Activated CD4-positive, alpha-beta T cell treated with anti-CD3 and anti-CD28 coated beads, Interleukin-2, amount 50 U/mL, for 48 hours (primary cell): ENCODE data around the gene CENPM.

Experiments
- DNase-seq, 2 experiments: peaks; one replicate each; pipeline ENCODE4 v3.0.0-alpha.2; 2020

The CENPM gene

DNA sequence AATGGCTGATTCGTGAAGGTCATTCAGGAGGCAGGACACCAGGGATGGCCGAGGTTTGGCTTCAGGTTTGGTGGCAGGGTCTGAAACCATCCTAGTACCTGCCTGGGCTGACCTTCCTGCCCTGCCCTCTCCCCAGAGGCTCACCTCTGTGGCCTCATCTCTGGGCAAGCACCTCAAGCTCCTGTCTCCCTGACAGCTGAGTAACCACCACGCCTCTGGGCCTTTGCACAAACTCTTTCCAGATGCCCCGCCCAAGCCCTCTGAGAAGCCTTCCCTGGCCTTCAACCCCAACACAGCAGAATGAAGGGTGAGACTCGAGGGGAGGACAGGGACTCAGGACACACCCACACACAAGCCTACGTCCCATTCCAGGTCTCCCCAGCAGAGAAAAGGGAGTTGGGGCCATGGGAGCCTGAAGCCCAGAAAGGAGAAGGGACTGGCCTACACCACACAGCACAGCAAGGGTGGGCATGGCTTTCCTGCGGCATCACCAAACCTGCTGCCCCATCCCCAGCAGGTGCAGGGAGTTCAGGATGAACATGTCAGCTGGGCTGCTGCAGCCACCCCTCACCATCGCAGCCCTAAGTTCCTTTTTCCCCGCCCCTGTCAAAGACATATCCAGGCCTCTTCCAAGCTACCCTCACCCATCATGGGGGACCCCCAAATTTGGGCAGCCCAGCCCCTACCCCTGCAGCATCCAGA, 34.5 kb downstream of the CENPM start:
- DNase-seq = no peak

DNA sequence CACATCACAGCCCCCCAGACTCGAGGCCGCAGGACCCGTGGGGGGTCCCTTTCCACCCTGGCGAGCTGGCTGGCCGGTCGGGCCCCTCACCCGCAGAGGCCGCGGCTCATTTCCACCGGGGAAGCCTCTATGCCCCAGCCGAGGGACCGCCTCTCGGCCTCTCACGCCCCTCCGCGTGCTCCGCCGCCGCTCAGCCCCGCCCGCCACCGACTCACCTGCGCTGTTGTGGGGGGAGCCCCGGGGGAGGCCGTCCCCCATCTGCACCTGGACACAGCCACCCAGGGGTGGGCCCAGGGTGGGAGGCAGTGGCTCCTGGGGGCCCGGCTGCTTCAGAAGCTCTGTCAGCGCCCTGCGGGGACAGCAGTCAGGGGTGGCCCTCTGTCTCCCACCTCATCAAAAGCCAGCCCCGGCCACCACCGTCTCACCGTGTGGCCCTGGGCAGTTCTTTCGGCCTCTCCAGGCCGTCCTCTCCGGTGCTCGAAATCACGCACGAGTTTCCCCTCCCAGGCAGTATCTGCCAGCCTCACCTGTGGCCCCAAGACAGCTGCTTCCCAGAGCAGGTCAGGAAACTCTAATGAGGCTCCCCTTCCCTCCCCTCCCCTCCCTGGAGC, 35.8 kb downstream of the CENPM start:
- no peak for DNase-seq

DNA sequence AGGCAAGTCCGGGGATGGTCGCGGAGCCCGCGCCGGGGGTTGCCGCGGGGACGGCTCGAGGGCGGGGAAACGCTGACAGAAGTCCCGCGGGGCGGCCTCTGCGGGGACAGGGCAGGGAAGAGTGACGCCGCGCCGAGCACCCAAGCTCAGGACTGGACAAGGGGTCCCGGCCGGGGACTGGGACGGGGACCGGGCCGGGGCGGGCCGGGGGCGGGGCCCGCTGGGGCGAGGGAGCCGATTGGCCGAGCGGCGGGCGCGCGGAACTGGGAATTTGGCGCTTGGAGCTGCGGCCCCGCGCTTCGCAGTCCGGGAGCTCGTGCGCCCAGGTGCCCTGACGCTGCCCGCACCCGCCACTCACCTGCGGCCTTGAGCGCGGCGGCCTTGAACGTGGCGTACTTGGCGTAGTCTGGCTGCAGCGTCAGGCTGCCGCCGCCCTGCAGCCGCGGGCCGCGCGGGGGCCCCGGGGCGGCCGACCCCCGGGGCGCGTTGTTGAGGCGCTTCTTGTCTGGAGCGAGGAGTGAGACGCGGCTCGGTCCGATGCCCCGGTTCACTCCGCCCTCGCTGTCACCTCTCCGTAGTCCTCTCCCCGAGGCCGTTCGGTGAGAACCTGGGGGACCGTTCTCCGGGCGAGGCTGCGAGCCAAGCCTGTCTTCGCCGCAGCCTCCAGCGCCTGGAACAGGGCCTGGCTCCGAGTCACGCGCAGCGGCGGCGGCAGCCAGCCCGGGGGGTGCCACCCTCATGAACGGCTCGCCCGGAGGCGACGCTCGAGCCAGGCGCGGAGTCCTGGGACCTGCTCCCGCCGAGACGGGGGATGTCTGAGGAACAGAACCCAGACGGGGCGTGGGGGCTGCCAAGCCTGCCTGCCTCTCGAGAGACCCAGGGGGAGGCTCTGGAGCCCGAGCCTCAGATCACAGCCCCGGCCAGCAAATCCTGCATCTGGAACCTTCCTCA, 36.6 kb downstream of the CENPM start:
- peak in 1 of 2 experiments; percentile 38 for DNase-seq

DNA sequence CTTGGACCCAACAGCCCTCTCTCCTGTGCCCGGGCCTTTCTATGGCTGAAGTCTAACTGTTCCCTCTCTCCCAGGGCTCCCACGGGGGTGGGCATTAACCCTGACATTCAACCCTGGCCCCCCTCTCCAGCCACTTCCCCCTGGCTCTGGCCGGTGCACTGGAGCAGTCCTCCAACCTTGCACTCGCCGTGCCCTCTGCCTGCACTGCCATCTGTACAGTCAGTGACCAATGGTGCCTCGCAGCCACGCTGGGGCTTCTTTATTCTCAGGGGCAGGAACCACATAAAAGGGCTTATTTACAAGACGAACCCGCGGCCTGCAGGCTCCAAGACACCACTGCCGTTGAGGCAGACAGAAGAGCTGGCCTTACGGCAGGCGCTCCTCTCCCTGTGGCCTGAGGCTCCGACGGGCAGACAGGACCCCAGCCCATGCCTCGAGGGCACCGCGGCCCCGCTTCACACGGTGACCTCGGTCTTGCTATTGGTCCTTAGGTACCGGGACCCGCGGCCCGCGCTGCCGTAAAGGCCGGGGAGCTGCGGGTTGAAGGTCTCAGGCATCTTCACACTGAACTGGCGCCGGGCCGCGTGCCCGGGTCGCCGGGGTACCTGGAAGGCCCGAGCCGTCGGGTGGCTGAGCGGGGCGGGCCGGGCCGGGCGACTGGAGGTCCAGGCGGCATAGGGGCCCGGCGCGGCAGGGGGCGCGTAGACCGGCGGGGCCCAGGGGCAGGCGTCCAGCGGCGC, 37.5 kb downstream of the CENPM start:
- no peak for DNase-seq

DNA sequence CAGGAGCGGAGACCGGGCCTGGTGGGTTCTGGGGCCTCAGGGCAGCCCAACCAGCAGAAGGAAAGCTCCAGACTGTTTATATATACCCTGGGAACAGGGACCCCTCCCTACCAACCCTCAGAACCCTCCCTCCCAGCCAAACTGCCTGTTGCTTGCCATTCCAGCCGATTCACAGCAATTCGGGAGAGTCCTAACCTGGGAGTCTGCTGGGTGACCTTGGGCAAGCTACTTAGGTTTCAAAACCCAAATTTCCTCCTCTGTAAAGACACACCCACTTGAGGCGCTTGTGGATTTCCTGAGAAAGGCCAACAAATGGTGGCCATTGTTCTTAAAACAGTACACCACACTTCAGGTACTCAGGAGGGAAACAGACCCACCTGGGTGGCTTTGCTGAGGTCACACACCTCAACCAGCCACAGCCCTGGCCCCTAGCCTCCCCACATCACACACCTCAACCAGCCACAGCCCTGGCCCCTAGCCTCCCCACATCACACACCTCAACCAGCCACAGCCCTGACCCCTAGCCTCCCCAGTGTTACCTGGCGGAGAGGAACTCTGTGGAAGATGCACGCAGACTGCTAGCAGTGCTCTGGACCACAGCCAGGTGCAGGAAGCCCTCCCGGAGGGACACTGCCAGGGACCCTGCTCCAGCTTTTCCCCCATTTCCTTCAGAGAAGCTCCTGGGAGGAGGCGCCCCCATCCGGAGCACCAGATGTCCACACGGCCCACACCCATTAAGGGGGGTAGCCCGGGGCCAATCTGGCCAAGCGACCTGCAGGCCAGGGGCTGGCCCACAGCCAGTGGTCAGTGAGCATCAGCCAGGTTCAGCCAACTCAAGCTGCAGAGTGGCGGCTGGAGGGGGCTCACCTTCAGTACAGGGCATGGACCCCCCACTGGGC, 38.3 kb downstream of the CENPM start:
- DNase-seq = no peak

DNA sequence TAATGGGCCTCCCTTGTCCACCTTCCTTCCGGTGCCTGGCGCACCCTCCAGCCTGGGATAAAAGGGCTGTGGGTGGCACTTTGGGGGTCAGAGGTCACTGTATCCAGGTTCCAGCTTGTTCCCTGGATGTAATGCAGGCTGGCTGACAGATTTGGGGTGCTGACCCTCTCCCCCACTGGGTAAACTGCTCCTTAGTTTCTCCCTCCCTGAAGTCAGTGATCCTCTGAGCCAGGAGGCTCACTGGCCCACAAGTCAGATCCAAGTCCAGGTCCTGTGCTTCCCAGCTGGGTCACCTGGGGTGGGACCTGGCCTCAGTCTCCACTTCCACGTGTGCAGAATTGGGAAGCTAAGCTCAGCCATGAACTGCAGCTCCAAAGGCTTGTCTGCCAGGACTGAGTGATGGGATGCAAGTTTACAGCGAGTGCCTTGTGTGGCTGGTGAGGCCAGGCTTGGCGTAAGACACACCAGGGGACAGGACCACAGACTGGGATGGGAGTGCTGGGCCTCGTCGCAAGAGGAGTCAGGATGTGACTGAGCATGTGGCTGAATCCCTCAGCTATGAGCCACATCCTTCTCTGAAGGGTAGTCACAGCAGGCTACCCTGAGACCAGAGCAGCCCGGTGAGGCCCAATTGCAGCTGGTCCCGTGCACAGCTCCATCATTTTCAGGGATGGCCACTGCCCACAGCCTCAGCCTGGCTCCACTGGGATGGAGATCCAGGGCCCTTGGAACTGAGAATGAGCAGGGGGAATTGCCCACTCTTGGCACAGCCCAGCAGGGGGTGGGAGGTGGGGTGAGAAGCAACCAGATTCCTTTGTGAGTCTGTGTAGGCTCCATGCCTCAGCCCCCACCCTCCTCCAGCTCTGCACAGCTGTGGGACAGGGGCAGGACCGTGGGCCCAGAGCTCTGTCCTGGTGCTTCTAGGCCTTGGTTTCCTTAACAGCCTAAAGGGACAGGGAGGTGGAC, 39.2 kb downstream of the CENPM start:
- no peak for DNase-seq

DNA sequence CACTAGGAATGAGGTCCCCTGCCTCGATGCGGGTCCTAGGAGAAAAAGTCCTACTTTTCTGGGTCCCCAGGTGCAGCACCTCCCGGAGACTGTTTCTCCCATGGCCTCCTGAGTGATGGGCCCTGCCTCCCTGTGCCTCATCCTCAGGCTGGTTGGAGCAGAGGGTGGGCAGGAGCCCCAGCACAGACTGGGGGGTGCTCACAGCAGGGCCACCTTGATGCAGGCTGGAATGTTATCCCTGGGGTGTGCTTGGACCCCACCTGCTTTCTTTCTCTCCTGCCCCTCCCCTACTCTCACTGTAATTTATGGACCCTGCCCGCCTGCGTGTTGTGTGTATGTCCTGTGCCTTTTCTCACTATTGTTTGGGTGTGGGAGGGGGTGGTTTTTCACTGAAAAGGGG, 40.1 kb downstream of the CENPM start:
- DNase-seq = no peak

DNA sequence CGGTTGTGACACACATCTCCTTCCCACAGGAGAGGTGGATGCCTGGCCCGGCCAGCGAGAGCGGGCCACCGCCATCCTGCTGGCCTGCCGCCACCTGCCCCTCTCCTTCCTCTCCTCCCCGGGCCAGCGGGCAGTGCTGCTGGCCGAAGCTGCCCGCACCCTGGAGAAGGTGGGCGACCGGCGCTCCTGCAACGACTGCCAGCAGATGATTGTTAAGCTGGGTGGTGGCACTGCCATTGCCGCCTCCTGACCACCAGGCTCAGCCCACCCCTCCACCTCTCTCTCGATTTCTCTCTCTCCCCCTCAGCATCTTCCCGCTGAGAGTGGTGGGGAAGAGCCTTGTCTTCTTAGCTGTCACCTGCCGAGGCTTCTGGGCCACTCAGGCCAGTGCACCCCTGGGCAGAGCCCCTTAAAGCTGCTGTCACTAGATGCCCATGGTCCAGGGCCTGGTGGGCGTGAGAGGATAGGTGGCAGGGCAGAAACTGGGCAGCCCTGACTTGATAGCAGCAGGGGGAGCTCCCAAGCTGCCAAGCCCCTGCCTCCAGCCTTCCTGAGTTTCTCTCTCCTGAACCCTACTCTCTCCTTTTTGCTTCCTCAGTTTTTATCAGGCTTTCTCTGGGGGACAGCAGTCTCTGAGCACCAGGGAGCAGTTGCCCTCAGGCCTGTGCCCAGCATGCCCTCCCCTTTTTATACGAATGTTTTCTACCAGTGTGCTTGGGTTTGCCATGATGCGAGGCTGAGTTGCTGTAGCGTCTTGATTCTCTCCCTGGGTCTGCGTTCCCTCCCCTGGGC, 41.3 kb downstream of the CENPM start:
- DNase-seq = no peak

DNA sequence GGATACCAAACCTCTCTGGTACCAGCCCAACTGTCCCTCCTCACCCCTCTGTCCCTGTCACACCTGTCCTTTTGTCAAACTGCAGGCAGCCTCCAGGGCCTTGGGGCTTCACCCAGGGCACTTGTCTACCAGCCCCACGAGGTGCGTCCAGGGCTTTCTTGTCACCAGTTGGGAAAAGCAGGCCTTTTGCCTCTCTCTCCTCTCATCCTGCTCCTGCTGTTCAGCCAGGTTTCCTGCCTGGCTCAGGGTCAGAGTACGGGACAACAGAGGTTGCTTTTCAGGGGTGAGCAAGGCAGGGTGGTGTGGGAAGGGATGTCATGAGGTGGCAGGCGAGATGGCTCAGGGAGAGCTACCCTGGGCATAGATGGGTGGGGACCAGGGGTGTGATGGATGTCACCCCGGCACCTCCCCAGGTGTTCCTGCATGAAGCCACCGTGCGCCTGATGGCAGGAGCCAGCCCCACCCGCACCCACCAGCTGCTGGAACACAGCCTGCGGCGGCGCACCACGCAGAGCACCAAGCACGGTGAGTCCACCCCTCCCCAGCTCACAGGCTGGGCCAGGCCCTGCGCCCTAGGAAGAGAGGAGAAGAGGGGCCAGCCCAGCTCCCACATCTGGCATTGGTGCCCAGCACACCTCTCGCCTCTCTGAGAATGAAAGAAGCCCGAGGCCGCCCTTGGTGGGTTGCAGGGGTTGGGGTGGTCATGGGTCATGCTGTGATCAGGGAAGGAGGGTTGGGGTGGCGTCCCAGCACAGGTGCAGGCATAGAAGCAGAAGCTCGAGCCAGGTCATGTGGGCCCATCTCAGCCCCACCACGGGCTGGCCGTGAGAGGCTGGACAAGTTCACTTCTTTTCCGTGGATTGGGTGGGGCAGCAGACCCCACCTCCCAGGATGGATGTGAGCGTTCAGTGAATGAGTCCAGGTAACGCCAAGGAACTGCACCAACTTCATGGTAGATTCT, 42.2 kb downstream of the CENPM start:
- no peak for DNase-seq

DNA sequence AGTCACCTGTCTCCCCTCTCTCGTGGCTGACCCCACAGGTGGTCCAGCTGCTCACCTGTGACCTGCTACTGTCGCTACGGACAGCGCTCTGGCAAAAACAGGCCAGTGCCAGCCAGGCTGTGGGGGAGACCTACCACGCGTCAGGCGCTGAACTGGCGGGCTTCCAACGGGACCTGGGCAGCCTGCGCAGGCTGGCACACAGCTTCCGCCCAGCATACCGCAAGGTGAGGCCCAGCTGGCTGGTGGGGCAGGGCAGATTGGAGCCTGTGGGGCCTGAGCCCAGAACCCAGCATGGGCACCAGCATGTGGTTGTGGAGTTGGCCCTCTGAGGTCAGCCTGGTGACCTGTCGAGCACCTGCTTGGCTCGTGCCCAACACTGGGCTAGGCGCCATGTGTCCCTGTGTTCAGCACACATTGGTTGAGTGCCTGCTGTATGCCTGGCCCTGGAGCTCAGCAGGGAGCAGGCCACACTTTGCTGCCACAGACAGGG, 44.0 kb downstream of the CENPM start:
- no peak for DNase-seq

DNA sequence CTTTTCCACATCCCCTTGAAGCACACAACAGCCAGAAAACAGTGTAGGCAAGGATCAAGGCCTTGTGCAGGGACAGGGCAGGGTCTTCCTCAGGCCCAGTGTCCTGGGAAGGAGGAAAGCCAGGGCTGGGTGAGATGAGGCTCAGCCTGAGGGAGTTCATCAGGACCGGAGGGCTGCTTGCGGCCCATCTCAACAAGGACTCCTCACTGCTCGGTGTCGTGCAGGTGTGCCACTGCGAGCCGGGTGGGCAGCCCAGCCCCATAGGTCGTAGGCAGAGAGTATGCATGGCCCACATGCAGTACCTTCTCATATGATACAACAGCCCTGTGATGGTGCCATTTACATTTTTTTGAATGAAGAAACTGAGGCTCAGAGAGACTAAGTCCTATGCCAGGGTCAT, 44.9 kb downstream of the CENPM start:
- no peak for DNase-seq

DNA sequence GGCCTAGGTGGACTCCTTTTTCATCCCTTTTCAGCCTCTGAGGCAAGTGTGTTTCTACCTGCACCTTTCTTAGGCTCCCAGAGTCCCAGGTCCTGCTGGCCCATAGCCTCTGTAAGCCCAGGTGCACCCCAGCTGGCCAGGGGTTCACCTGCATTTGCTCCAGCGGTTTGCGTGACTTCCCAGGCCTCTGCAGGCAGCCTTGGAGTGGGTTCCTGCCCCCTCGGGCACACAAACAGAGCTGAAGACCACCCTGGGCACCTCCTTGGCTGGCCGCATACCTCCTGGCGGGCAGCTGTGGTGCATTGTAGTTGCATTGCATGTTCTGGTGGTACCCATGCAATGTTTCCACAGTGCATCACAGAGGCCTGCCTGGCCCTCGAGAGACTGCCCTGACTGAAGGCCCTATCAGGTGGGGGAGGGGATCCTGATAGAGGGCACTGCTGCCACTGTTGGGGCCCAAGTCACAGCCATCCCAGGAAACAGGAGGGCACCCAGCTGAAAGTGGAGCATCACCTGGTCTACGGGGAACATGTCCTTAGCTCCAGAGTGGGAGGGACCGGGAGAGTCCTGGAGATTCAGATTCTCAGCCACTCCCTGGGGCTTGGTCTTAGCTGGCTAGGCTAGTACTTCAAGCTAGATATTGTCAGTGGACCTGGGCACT, 46.2 kb downstream of the CENPM start:
- DNase-seq = no peak

DNA sequence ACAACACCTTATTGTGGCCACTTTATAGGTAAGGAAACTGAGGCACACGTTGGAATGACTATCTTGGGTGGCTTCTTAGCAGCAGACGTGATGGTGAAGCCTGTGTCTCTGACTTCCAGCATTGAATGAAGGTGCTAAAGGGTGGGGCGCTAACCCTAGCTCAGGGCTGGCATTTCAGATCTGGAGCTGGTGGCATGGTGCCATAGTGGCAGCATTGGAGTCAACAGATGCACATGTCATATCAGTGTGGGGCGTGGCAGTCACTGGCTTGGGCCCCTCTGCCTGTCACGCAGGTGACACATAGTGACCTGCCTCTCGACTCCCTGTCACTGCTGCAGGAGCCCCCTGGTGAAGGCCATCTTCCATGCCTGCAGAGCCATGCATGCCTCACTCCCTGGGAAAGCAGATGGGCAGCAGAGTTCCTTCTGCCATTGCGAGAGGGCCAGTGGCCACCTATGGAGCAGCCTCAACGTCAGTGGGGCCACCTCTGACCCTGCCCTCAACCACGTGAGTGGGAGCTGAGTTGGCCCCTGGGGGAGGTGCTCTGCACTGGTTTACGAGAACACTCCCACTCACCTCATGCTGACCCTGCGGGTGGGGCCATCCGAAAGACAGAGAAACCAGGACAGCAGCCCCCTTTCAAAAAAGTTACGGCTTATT, 46.8 kb downstream of the CENPM start:
- DNase-seq = no peak

DNA sequence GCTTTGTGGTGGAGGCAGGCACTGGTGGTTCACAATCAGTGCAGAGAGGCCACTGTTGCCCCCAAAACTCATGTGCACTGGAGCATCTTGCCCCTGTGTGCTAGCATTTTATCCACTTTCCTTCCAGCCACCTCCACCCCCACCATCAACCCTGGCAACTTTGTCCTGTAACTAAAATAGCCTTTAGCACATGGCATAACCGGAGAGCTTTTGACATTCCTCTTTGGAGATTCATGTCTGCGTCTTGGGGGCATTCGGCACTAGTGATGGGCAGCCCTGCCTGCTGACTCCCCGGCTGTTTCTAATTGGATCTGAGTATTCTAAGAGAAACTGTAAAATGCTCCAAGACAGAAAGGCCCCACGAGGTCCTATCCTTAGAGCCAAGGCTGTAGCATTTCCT, 47.8 kb downstream of the CENPM start:
- no peak for DNase-seq

DNA sequence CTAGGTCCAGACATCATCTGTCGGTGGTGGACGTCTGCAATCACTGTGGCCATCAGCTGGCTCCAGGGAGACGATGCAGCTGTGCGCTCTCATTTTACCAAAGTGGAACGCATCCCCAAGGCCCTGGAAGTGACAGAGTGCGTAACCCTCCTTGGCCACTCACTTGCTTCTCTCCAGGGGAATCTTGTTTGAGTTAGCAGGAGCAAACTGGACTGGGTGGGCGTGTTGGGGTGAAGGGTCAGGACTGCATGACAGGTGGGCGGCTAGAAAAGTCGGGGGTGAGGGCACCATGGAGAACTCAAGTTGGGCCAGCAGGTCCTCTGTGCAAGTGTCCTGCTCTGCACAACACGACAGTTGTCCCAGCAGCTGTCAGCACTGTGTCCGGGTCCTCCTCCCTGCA, 48.3 kb downstream of the CENPM start:
- DNase-seq = no peak

DNA sequence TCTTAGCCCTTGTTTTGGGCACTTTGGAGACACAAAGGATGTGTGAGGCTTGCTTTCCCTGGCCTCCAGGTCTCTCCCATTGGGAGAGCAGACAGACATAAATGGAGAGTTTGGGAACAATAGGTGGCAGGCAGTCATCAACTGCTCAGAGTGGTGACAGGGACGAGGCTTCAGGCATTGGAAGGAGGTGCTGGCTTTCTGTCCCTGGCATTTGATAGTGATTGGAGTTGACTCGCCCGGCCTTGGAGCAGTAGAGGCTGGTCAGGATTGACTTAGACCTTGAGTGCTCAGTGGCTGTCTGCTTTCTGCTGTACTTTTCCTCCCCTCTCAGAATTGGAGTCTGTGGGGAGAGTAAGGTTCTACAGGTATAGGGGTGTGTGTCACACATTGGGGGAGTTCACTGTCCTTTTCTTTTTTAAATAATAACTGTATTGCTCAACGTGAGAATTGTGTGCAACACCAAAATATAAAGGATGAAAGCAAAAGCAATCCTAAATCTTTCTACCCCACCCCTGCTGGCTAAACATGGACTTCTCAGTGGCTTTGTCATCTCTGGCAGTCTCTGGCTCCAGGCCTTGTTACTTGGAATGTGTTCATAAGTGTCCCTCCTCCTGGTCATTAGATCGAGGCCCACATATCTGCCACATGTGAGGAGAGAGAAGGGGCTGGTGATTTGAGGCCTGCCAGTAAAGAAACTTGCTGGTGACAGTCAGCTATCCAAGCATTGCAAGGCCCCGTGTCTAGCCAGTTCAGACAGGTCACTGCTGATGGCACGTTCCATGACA, 53.2 kb downstream of the CENPM start:
- no peak for DNase-seq

DNA sequence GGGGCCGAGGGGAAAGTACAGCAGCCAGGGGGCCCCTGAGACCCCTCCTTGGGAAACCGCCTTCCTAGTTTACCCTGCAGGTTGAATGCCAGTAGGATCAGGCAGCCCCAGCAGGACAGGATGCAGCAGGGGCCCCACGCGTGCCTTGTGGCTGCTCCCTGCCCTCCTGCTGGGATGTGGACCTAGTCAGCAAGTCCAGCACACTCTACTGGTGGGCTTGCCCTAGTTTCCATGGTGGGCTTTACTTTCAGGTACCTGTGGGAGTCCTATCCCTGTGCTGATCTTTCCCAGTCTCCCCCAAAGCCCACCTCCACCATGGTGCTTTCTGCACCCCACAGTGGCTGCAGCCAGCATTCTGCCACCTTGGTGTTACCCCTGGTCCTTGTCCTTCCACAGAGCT, 54.2 kb downstream of the CENPM start:
- no peak for DNase-seq
